ENCODE measurements around the gene SPATA12.

The SPATA12 gene, protein sequence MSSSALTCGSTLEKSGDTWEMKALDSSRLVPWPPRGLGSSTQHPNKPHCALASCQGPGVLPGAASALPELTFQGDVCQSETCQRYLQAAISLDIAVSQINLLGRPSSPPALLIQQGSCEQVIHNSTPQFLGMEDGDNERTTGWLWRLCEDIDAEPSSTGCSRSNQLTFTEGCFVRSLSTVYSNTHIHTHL

GRCh38 chr3:57060089-57060821, at the start of gene SPATA12:
TSS of gene SPATA12 (plus strand) at chr3:57060664. CDS start at chr3:57073695, 13,031 bp downstream.
- no peaks in the 10 kb centered on the region for H3K9me3 ChIP-seq (ENCODE audit: low read length)
- peak within 1 kb of the TSS; percentile 90 for H3K27ac ChIP-seq (ENCODE audit: low read depth, low read length)
- H3K4me3 ChIP-seq (ENCODE audit: low read depth in 1 of 2, low read length in 2 of 2), result no peak within 1 kb of the TSS
- no peaks in the 10 kb centered on the region for H3K27me3 ChIP-seq (ENCODE audit: control insufficient read depth in 1 of 2, insufficient read depth in 2 of 2, low read length in 2 of 2)
- H3K9ac ChIP-seq (ENCODE audit: low read length), result peak within 1 kb of the TSS; percentile 11
- H3K4me1 ChIP-seq (ENCODE audit: insufficient read depth, low read length), result peaks cover 40% of the 10 kb centered on the region
- no peaks in the 10 kb centered on the region for H3K36me3 ChIP-seq (ENCODE audit: insufficient read depth, low read length)

DNA sequence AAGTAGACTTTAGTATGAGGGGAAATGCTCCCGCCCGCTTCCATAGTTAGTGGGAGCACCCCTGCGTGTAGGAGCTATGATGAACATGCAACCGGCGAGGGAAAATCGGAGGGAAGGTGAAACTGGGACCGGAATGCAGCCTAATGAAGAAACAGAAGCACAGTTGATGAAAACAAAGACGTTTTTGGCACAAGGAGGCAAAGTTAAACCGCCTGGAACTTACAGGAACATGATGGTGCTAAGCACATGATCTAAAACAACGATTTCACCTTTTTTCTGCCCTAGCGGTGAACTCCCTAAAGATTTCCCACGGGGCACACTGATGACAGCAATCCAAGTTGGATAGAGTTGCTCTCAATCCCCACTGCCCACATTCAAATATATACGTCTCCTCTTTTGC, 49.4 kb upstream of the SPATA12 start:
- H3K4me3 ChIP-seq (ENCODE audit: low read depth in 1 of 2, low read length in 2 of 2), result no peak overlapping the region
- peak overlapping the region; percentile 25 for H3K27ac ChIP-seq (ENCODE audit: low read depth, low read length)
- H3K4me1 ChIP-seq (ENCODE audit: insufficient read depth, low read length), result peaks cover 74% of the 10 kb centered on the region
- H3K9me3 ChIP-seq (ENCODE audit: low read length), result no peaks in the 10 kb centered on the region
- no peaks in the 10 kb centered on the region for H3K27me3 ChIP-seq (ENCODE audit: control insufficient read depth in 1 of 2, insufficient read depth in 2 of 2, low read length in 2 of 2)
- no peak overlapping the region for H3K9ac ChIP-seq (ENCODE audit: low read length)
- no peaks in the 10 kb centered on the region for H3K36me3 ChIP-seq (ENCODE audit: insufficient read depth, low read length)

GRCh38 chr3:57012847-57013246, 47.6 kb upstream of the SPATA12 start:
- no peak overlapping the region for H3K4me3 ChIP-seq (ENCODE audit: low read depth in 1 of 2, low read length in 2 of 2)
- H3K27me3 ChIP-seq (ENCODE audit: control insufficient read depth in 1 of 2, insufficient read depth in 2 of 2, low read length in 2 of 2), result no peaks in the 10 kb centered on the region
- no peaks in the 10 kb centered on the region for H3K36me3 ChIP-seq (ENCODE audit: insufficient read depth, low read length)
- no peak overlapping the region for H3K9ac ChIP-seq (ENCODE audit: low read length)
- peaks cover 70% of the 10 kb centered on the region for H3K4me1 ChIP-seq (ENCODE audit: insufficient read depth, low read length)
- no peak overlapping the region for H3K27ac ChIP-seq (ENCODE audit: low read depth, low read length)
- no peaks in the 10 kb centered on the region for H3K9me3 ChIP-seq (ENCODE audit: low read length)

- H3K9me3 ChIP-seq (ENCODE audit: low read length), result no peaks in the 10 kb centered on the region
- no peak overlapping the region for H3K9ac ChIP-seq (ENCODE audit: low read length)
- no peak overlapping the region for H3K4me3 ChIP-seq (ENCODE audit: low read depth in 1 of 2, low read length in 2 of 2)
- no peaks in the 10 kb centered on the region for H3K36me3 ChIP-seq (ENCODE audit: insufficient read depth, low read length)
- H3K4me1 ChIP-seq (ENCODE audit: insufficient read depth, low read length), result peaks cover 61% of the 10 kb centered on the region
- H3K27ac ChIP-seq (ENCODE audit: low read depth, low read length), result peak overlapping the region; percentile 66
- H3K27me3 ChIP-seq (ENCODE audit: control insufficient read depth in 1 of 2, insufficient read depth in 2 of 2, low read length in 2 of 2), result no peaks in the 10 kb centered on the region
Measured at GRCh38 chr3:57015350-57015729, 45.1 kb upstream of the SPATA12 start.

- no peak overlapping the region for H3K4me3 ChIP-seq (ENCODE audit: low read depth in 1 of 2, low read length in 2 of 2)
- no peaks in the 10 kb centered on the region for H3K27me3 ChIP-seq (ENCODE audit: control insufficient read depth in 1 of 2, insufficient read depth in 2 of 2, low read length in 2 of 2)
- no peak overlapping the region for H3K9ac ChIP-seq (ENCODE audit: low read length)
- H3K36me3 ChIP-seq (ENCODE audit: insufficient read depth, low read length), result no peaks in the 10 kb centered on the region
- no peaks in the 10 kb centered on the region for H3K9me3 ChIP-seq (ENCODE audit: low read length)
- peaks cover 55% of the 10 kb centered on the region for H3K4me1 ChIP-seq (ENCODE audit: insufficient read depth, low read length)
- no peak overlapping the region for H3K27ac ChIP-seq (ENCODE audit: low read depth, low read length)
Measured at GRCh38 chr3:57015912-57016311, 44.6 kb upstream of the SPATA12 start.

GRCh38 chr3:57017459-57017845, 43.0 kb upstream of the SPATA12 start:
- Histone ChIP-seq H3K4me3 (ENCODE audit: low read depth in 1 of 2, low read length in 2 of 2) (no peak overlapping the region), H3K4me1 (ENCODE audit: insufficient read depth, low read length) (peaks cover 45% of the 10 kb centered on the region), H3K9ac (ENCODE audit: low read length) (no peak overlapping the region), H3K27ac (ENCODE audit: low read depth, low read length) (peak overlapping the region; percentile 35), H3K9me3 (ENCODE audit: low read length) (no peaks in the 10 kb centered on the region), H3K27me3 (ENCODE audit: control insufficient read depth in 1 of 2, insufficient read depth in 2 of 2, low read length in 2 of 2) (no peaks in the 10 kb centered on the region), H3K36me3 (ENCODE audit: insufficient read depth, low read length) (no peaks in the 10 kb centered on the region)

- Histone ChIP-seq H3K4me3 (ENCODE audit: low read depth in 1 of 2, low read length in 2 of 2) (no peak overlapping the region), H3K36me3 (ENCODE audit: insufficient read depth, low read length) (no peaks in the 10 kb centered on the region), H3K9me3 (ENCODE audit: low read length) (no peaks in the 10 kb centered on the region), H3K27ac (ENCODE audit: low read depth, low read length) (peak overlapping the region; percentile 56), H3K9ac (ENCODE audit: low read length) (no peak overlapping the region), H3K4me1 (ENCODE audit: insufficient read depth, low read length) (peaks cover 45% of the 10 kb centered on the region), H3K27me3 (ENCODE audit: control insufficient read depth in 1 of 2, insufficient read depth in 2 of 2, low read length in 2 of 2) (no peaks in the 10 kb centered on the region)
Measured at GRCh38 chr3:57018246-57018645, 42.2 kb upstream of the SPATA12 start.

GRCh38 chr3:57019057-57019456, 41.4 kb upstream of the SPATA12 start:
- peaks cover 42% of the 10 kb centered on the region for H3K4me1 ChIP-seq (ENCODE audit: insufficient read depth, low read length)
- H3K9me3 ChIP-seq (ENCODE audit: low read length), result no peaks in the 10 kb centered on the region
- H3K27ac ChIP-seq (ENCODE audit: low read depth, low read length), result no peak overlapping the region
- no peaks in the 10 kb centered on the region for H3K27me3 ChIP-seq (ENCODE audit: control insufficient read depth in 1 of 2, insufficient read depth in 2 of 2, low read length in 2 of 2)
- H3K9ac ChIP-seq (ENCODE audit: low read length), result no peak overlapping the region
- no peaks in the 10 kb centered on the region for H3K36me3 ChIP-seq (ENCODE audit: insufficient read depth, low read length)
- no peak overlapping the region for H3K4me3 ChIP-seq (ENCODE audit: low read depth in 1 of 2, low read length in 2 of 2)

GRCh38 chr3:57025237-57025636, 35.2 kb upstream of the SPATA12 start:
- no peaks in the 10 kb centered on the region for H3K36me3 ChIP-seq (ENCODE audit: insufficient read depth, low read length)
- no peaks in the 10 kb centered on the region for H3K9me3 ChIP-seq (ENCODE audit: low read length)
- no peaks in the 10 kb centered on the region for H3K27me3 ChIP-seq (ENCODE audit: control insufficient read depth in 1 of 2, insufficient read depth in 2 of 2, low read length in 2 of 2)
- H3K4me3 ChIP-seq (ENCODE audit: low read depth in 1 of 2, low read length in 2 of 2), result no peak overlapping the region
- H3K27ac ChIP-seq (ENCODE audit: low read depth, low read length), result no peak overlapping the region
- peaks cover 9% of the 10 kb centered on the region for H3K4me1 ChIP-seq (ENCODE audit: insufficient read depth, low read length)
- H3K9ac ChIP-seq (ENCODE audit: low read length), result no peak overlapping the region

DNA sequence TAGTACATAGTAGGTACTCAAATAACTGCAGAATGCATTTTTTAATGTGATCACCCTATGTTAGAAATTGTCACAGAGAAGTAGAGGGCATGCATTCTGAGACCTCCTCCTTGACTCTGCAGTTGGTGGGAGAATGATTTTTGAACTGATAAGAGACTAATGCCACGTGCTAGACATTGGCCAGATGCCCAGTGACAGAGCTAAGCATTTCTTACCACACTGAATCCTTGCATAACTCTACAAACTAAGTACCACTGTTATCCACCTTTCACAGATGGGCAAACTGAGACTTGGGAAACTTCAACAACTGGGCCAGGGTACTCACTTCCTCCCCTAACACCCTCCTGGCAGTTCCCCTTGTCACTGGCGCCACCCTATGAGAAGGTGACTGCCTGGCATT, 33.5 kb upstream of the SPATA12 start:
- no peaks in the 10 kb centered on the region for H3K9me3 ChIP-seq (ENCODE audit: low read length)
- no peaks in the 10 kb centered on the region for H3K27me3 ChIP-seq (ENCODE audit: control insufficient read depth in 1 of 2, insufficient read depth in 2 of 2, low read length in 2 of 2)
- H3K9ac ChIP-seq (ENCODE audit: low read length), result no peak overlapping the region
- H3K4me3 ChIP-seq (ENCODE audit: low read depth in 1 of 2, low read length in 2 of 2), result no peak overlapping the region
- H3K4me1 ChIP-seq (ENCODE audit: insufficient read depth, low read length), result peaks cover 22% of the 10 kb centered on the region
- H3K27ac ChIP-seq (ENCODE audit: low read depth, low read length), result no peak overlapping the region
- no peaks in the 10 kb centered on the region for H3K36me3 ChIP-seq (ENCODE audit: insufficient read depth, low read length)

GRCh38 chr3:57029383-57029782, 31.1 kb upstream of the SPATA12 start:
- no peak overlapping the region for H3K9ac ChIP-seq (ENCODE audit: low read length)
- H3K4me3 ChIP-seq (ENCODE audit: low read depth in 1 of 2, low read length in 2 of 2), result no peak overlapping the region
- H3K36me3 ChIP-seq (ENCODE audit: insufficient read depth, low read length), result peaks cover 3% of the 10 kb centered on the region
- H3K27ac ChIP-seq (ENCODE audit: low read depth, low read length), result no peak overlapping the region
- no peaks in the 10 kb centered on the region for H3K9me3 ChIP-seq (ENCODE audit: low read length)
- H3K4me1 ChIP-seq (ENCODE audit: insufficient read depth, low read length), result peaks cover 28% of the 10 kb centered on the region
- no peaks in the 10 kb centered on the region for H3K27me3 ChIP-seq (ENCODE audit: control insufficient read depth in 1 of 2, insufficient read depth in 2 of 2, low read length in 2 of 2)

DNA sequence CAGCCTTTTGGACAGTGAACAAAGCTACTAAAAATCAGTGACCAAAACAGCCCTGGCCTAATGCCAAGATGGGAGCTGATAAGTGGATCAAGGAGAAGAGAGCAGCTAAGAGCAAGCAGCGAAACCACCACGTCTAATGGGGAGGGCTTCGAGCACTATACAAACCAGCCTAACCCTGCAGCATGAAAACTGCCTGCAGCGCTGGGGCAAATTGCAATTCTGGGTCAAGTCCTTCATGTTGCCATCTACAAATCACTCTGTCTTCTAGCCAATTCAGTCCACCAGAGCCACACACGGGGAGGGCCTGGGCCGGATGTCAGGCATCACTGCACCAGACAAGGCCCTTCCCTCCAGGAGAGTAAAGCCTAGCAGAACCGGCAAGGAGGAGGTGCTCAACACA, 30.5 kb upstream of the SPATA12 start:
- no peaks in the 10 kb centered on the region for H3K27me3 ChIP-seq (ENCODE audit: control insufficient read depth in 1 of 2, insufficient read depth in 2 of 2, low read length in 2 of 2)
- H3K36me3 ChIP-seq (ENCODE audit: insufficient read depth, low read length), result peaks cover 3% of the 10 kb centered on the region
- no peaks in the 10 kb centered on the region for H3K9me3 ChIP-seq (ENCODE audit: low read length)
- no peak overlapping the region for H3K27ac ChIP-seq (ENCODE audit: low read depth, low read length)
- no peak overlapping the region for H3K9ac ChIP-seq (ENCODE audit: low read length)
- peaks cover 28% of the 10 kb centered on the region for H3K4me1 ChIP-seq (ENCODE audit: insufficient read depth, low read length)
- H3K4me3 ChIP-seq (ENCODE audit: low read depth in 1 of 2, low read length in 2 of 2), result no peak overlapping the region
